Endothelial cell of umbilical vein (primary cell): ENCODE measurements around the gene GALNT13. TPM values are rescaled to one million over a fixed set of nuclear protein-coding genes. Genes with fewer than 3 reads are reported as not detected.

ENCODE experiments used
- BruUV-seq: library from RNA; stranded (reverse); fragments of 400-500 nt; replicated peaks from 2 replicates; lab custom pipeline; 2021; lab: Mats Ljungman, UMichigan
- CTCF ChIA-PET: fragments of 300-600, 350-600 bp; sonication (Branson Sonifier 250); formaldehyde crosslinking; loops from one replicate; lab custom pipeline; 2021; ENCODE audit warnings: antibody characterized with exemption, inconsistent platforms; lab: Charles Lee
- POLR2A ChIA-PET: fragments of 300-600, 350-600 bp; sonication (Branson Sonifier 250); formaldehyde crosslinking; loops from one replicate; lab custom pipeline; 2021; ENCODE audit warnings: antibody characterized with exemption, inconsistent platforms; lab: Charles Lee
- DNase-seq: peaks from one replicate; pipeline ENCODE4 v3.0.0-alpha.2; 2011; ENCODE audit warnings: low read depth, low spot score
- FAIRE-seq: peaks from 2 replicates; lab custom pipeline; 2011; peaks lifted over from hg19 to GRCh38; lab: Jason Lieb, UNC
- H2AFZ ChIP-seq: 2 replicates; pipeline ENCODE4 v1.6.0; 2012; ENCODE audit warnings: low read depth, low read length, control low read depth, inconsistent platforms
- H3K27ac ChIP-seq: 2 replicates; pipeline ENCODE4 v1.5.1; 2011; ENCODE audit warnings: low read depth, mild to moderate bottlenecking, control low read depth, low read length, moderate library complexity; ENCODE audit not compliant: insufficient read depth
- H3K27me3 ChIP-seq, 2 experiments: 2 replicates each; pipeline versions ENCODE4 v1.6.0 to v1.6.1; 2011; ENCODE audit warnings: low read length in 2 of 2, mixed read lengths in 1 of 2; ENCODE audit not compliant: control insufficient read depth in 2 of 2, insufficient read depth in 2 of 2
- H3K36me3 ChIP-seq, 2 experiments: 2 replicates in 1 of 2; 3 replicates in 1 of 2; pipeline ENCODE4 v1.5.1; 2011; ENCODE audit warnings: low read length in 2 of 2, mild to moderate bottlenecking in 1 of 2, moderate library complexity in 1 of 2; ENCODE audit not compliant: control insufficient read depth in 2 of 2, insufficient read depth in 2 of 2; ENCODE audit errors: extremely low read depth in 1 of 2
- H3K4me1 ChIP-seq: 3 replicates; pipeline ENCODE4 v1.5.1; 2011; ENCODE audit warnings: mild to moderate bottlenecking, low read length; ENCODE audit not compliant: control insufficient read depth, insufficient read depth; ENCODE audit errors: extremely low read depth
- H3K4me2 ChIP-seq: 2 replicates; pipeline ENCODE4 v1.6.1; 2011; ENCODE audit warnings: low read length, control low read depth, mixed read lengths; ENCODE audit not compliant: insufficient read depth
- H3K4me3 ChIP-seq, 3 experiments: fragments of 200-600 bp in 1 of 3; sonication (generic), shearing (Covaris generic) in 1 of 3; replicated peaks in 1 of 3; 2 replicates each; pipeline ENCODE4 v1.5.1; 2011 to 2016; ENCODE audit warnings: control low read depth in 3 of 3, low read length in 3 of 3, mild to moderate bottlenecking in 2 of 3, inconsistent platforms in 1 of 3, low read depth in 1 of 3, moderate library complexity in 1 of 3; ENCODE audit not compliant: insufficient read depth in 1 of 3
- H3K79me2 ChIP-seq: 2 replicates; pipeline ENCODE4 v1.6.0; 2012; ENCODE audit warnings: low read length, inconsistent platforms; ENCODE audit not compliant: control insufficient read depth, insufficient read depth
- H3K9ac ChIP-seq: replicated peaks from 2 replicates; pipeline ENCODE3; 2011; ENCODE audit warnings: low read length, control low read depth; ENCODE audit not compliant: insufficient read depth; ENCODE audit errors: extremely low read depth
- H3K9me1 ChIP-seq: replicated peaks from 3 replicates; pipeline ENCODE4 v1.6.0; 2011; ENCODE audit warnings: mild to moderate bottlenecking, low read length; ENCODE audit not compliant: control insufficient read depth, insufficient read depth; ENCODE audit errors: extremely low read depth
- H3K9me3 ChIP-seq: replicated peaks from 2 replicates; pipeline ENCODE4 v1.5.1; 2012; ENCODE audit warnings: low read length, inconsistent platforms; ENCODE audit not compliant: control insufficient read depth, insufficient read depth
- H4K20me1 ChIP-seq: replicated peaks from 2 replicates; pipeline ENCODE3; 2011; ENCODE audit warnings: mild to moderate bottlenecking, low read length; ENCODE audit not compliant: control insufficient read depth, insufficient read depth; ENCODE audit errors: extremely low read depth
- CTCF ChIP-seq, 2 donors: IDR thresholded peaks; 1 replicate in 1 of 2; 2 replicates in 1 of 2; pipeline ENCODE4 v1.5.1; 2011; ENCODE audit warnings: low read length in 2 of 2, mild to moderate bottlenecking in 2 of 2, moderate library complexity in 2 of 2, control low read depth in 1 of 2, inconsistent platforms in 1 of 2, low read depth in 1 of 2; ENCODE audit not compliant: insufficient read depth in 1 of 2; ENCODE audit errors: extremely low read depth in 1 of 2
- EZH2 ChIP-seq: IDR thresholded peaks from 2 replicates; pipeline ENCODE4 v1.6.1; 2012; ENCODE audit warnings: borderline replicate concordance, low read depth, mild to moderate bottlenecking, moderate library complexity, low read length, inconsistent platforms; ENCODE audit not compliant: severe bottlenecking
- FOS ChIP-seq: IDR thresholded peaks from 2 replicates; pipeline ENCODE4 v1.6.1; 2011; ENCODE audit warnings: mild to moderate bottlenecking, low read length, moderate library complexity, borderline replicate concordance; ENCODE audit not compliant: insufficient read depth
- GATA2 ChIP-seq: IDR thresholded peaks from 2 replicates; pipeline ENCODE4 v1.7.0; 2011; ENCODE audit warnings: low read depth, mild to moderate bottlenecking, moderate library complexity, mixed read lengths, low read length; ENCODE audit not compliant: insufficient read length, insufficient read depth
- JUN ChIP-seq: IDR thresholded peaks from 2 replicates; pipeline ENCODE4 v1.6.1; 2011; ENCODE audit warnings: borderline replicate concordance, low read depth; ENCODE audit not compliant: insufficient read length, insufficient read depth
- MAX ChIP-seq: IDR thresholded peaks from 2 replicates; pipeline ENCODE4 v1.6.1; 2011; ENCODE audit not compliant: insufficient read depth, insufficient read length
- MYC ChIP-seq: IDR thresholded peaks from one replicate; pipeline ENCODE4 v1.6.1; 2011; ENCODE audit warnings: mild to moderate bottlenecking, low read depth, low read length
- POLR2A ChIP-seq: IDR thresholded peaks from 2 replicates; pipeline ENCODE4 v1.6.1; 2012; ENCODE audit warnings: low read depth, mild to moderate bottlenecking, control low read depth, low read length
- dilution Hi-C: fragments of 300-500 bp; cut with MboI; formaldehyde crosslinking; loops from one replicate; pipeline ENCODE4 v1.15.0; 2019; ENCODE audit warnings: low sequenced_read_pairs; ENCODE audit not compliant: extremely low pct_ligation_motif_present
- intact Hi-C: fragments of 100-400 bp; cut with micrococcal nuclease; formaldehyde crosslinking; loops from one replicate; pipeline ENCODE4 v1.10.0; 2022
- polyA plus RNA-seq, 4 experiments: library from polyadenylated mRNA; depleted of rRNA in 3 of 4; stranded (reverse) in 3 of 4; unstranded in 1 of 4; fragments of >200 nt; gene quantifications; 2 replicates each; pipeline versions ENCODE4 v1.2.1 to v1.2.3, GENCODE V29; 2011 to 2012; ENCODE audit warnings: missing spikeins in 1 of 4
- total RNA-seq: library from RNA; stranded (reverse); gene quantifications from 2 replicates; pipeline ENCODE4 v1.2.3, GENCODE V29; 2021

GALNT13 gene
- total and polyA plus RNA-seq, 2 donors (not counting 3 experiments of a cell fraction or from before 2014, with no cell fraction given): 0.06 TPM; not detected in 1

GRCh38 chr2:154263206-154263605 lies 391.5 kb downstream of the GALNT13 start:
- Histone ChIP-seq H3K27ac (no peak overlapping the region), H3K9me3 (no peaks in the 10 kb centered on the region), H3K4me2 (no peak overlapping the region), H3K79me2 (no peaks in the 10 kb centered on the region), H3K27me3 (no peaks in the 10 kb centered on the region), H3K4me3 (no peak overlapping the region), H2AFZ (no peak overlapping the region), H3K36me3 (no peaks in the 10 kb centered on the region), H3K9me1 (no peaks in the 10 kb centered on the region), H3K4me1 (no peaks in the 10 kb centered on the region), H3K9ac (no peak overlapping the region), H4K20me1 (no peaks in the 10 kb centered on the region)
- no peak for FAIRE-seq
- dilution Hi-C loops: no loop called here
- no peak for DNase-seq
- intact Hi-C loops: no loop called here
- no peak for TF ChIP-seq GATA2
- TF ChIP-seq MYC: no peak
- TF ChIP-seq EZH2: no peak
- TF ChIP-seq POLR2A: no peak
- no peak for TF ChIP-seq JUN
- no peak for TF ChIP-seq FOS
- no peak for TF ChIP-seq MAX
- TF ChIP-seq CTCF (IDR thresholded peaks at IDR 0.05; ENCODE audit: extremely low read depth in 1 of 2, insufficient read depth in 1 of 2, low read depth in 1 of 2, low read length in 2 of 2): no peak
- POLR2A ChIA-PET: no interaction called here
- CTCF ChIA-PET: no interaction called here
- BruUV-seq: no TSS peak
